PC-9 (cell line): ENCODE results near the gene DAGLB. TPM values are rescaled to one million over a fixed set of nuclear protein-coding genes. Genes with fewer than 3 reads are reported as not detected.
A peak's percentile ranks its signal among the peaks of the same experiment; 100 is the strongest.
"Not testable (repeated sequence)": the region's sequence is repeated elsewhere in the genome, so short reads cannot be mapped to it uniquely, and the experiment has no call there.

Experiments
- BruUV-seq: library from RNA; stranded (reverse); fragments of 400-500 nt; replicated peaks from 2 replicates; lab custom pipeline; 2021; lab: Mats Ljungman, UMichigan
- CTCF ChIA-PET: fragments of 300-600 bp; sonication (Branson Sonifier 250); formaldehyde crosslinking; loops from one replicate; lab custom pipeline; 2022; ENCODE audit warnings: antibody characterized with exemption; lab: Charles Lee
- POLR2A ChIA-PET: fragments of 300-600 bp; sonication (Branson Sonifier 250); formaldehyde crosslinking; loops from one replicate; lab custom pipeline; 2022; ENCODE audit warnings: antibody characterized with exemption; ENCODE audit not compliant: unreplicated experiment; lab: Charles Lee
- DNase-seq, 2 experiments: peaks; one replicate each; pipeline versions ENCODE4 v3.0.0 to v3.0.0-alpha.2; 2015 to 2022; ENCODE audit warnings: mixed read lengths in 1 of 2
- H2AFZ ChIP-seq: fragments of 200-600 bp; sonication (generic); 2 replicates; pipeline ENCODE4 v1.8.1; 2017; ENCODE audit warnings: antibody characterized with exemption
- H3F3A ChIP-seq: fragments of 200-600 bp; sonication (generic); 2 replicates; pipeline ENCODE4 v1.8.1; 2017; ENCODE audit warnings: antibody characterized with exemption, mild to moderate bottlenecking, low read depth; ENCODE audit not compliant: insufficient read depth
- H3K27ac ChIP-seq: fragments of 200-600 bp; sonication (generic); 2 replicates; pipeline ENCODE4 v1.6.1; 2016; ENCODE audit warnings: mixed run types
- H3K27me3 ChIP-seq: fragments of 200-600 bp; sonication (generic); 2 replicates; pipeline ENCODE4 v1.6.1; 2016; ENCODE audit warnings: low read depth, mixed run types; ENCODE audit not compliant: insufficient read depth
- H3K36me3 ChIP-seq: fragments of 200-600 bp; sonication (generic); 2 replicates; pipeline ENCODE4 v1.6.1; 2016; ENCODE audit warnings: low read depth, mixed run types
- H3K4me1 ChIP-seq: fragments of 200-600 bp; sonication (generic); replicated peaks from 2 replicates; pipeline ENCODE4 v1.6.1; 2016; ENCODE audit warnings: mixed run types; ENCODE audit not compliant: insufficient read depth
- H3K4me2 ChIP-seq: fragments of 200-600 bp; sonication (generic); 2 replicates; pipeline ENCODE4 v1.6.1; 2017; ENCODE audit warnings: mixed run types
- H3K4me3 ChIP-seq: fragments of 200-600 bp; sonication (generic); 2 replicates; pipeline ENCODE4 v1.6.1; 2016; ENCODE audit warnings: mixed run types
- H3K79me2 ChIP-seq: fragments of 200-600 bp; sonication (generic); 2 replicates; pipeline ENCODE4 v1.6.1; 2017; ENCODE audit warnings: low read depth, mixed run types
- H3K9me2 ChIP-seq: fragments of 200-600 bp; sonication (generic); 2 replicates; pipeline ENCODE4 v1.8.1; 2017; ENCODE audit warnings: mild to moderate bottlenecking; ENCODE audit not compliant: insufficient read depth
- H3K9me3 ChIP-seq: fragments of 200-600 bp; sonication (generic); 2 replicates; pipeline ENCODE4 v1.8.1; 2016; ENCODE audit warnings: low read depth; ENCODE audit not compliant: insufficient read depth
- H4K20me1 ChIP-seq: fragments of 200-600 bp; sonication (generic); 2 replicates; pipeline ENCODE4 v1.8.1; 2017; ENCODE audit not compliant: insufficient read depth
- EZH2 ChIP-seq: fragments of 200-600 bp; sonication (generic); IDR thresholded peaks from 2 replicates; pipeline ENCODE4 v1.8.0; 2017; ENCODE audit warnings: antibody characterized with exemption, low read depth
- intact Hi-C: fragments of 100-400 bp; cut with micrococcal nuclease; formaldehyde crosslinking; loops from one replicate; pipeline ENCODE4 v1.10.0; 2022; ENCODE audit not compliant: unreplicated experiment
- total RNA-seq: library from RNA; stranded (reverse); gene quantifications from 2 replicates; pipeline ENCODE4 v1.2.3, GENCODE V29; 2021
- TF ChIP-seq, protein P1 (sequence below): fragments of 200-600 bp; sonication (generic); conservative IDR thresholded peaks from 2 replicates; pipeline ENCODE4 v1.6.1; 2017; ENCODE audit warnings: mixed run types, antibody characterized with exemption, mild to moderate bottlenecking, moderate library complexity

DAGLB gene
- total RNA-seq, 1 experiment from 2014 or later: 46.7 TPM

GRCh38 chr7:6401536-6401935 is 46.2 kb downstream of the DAGLB start:
- Histone ChIP-seq H3K79me2 (peaks cover 71% of the 10 kb centered on the region), H3F3A (peaks cover 79% of the 10 kb centered on the region), H3K9me3 (no peaks in the 10 kb centered on the region), H3K27me3 (no peaks in the 10 kb centered on the region), H3K4me2 (no peak overlapping the region), H3K4me3 (no peak overlapping the region), H3K27ac (0 out of 2 replicates have a peak overlapping the region, but pooled peaks have one; percentile 8), H2AFZ (no peak overlapping the region), H3K4me1 (no peaks in the 10 kb centered on the region), H3K36me3 (peaks cover 38% of the 10 kb centered on the region), H4K20me1 (peaks cover 53% of the 10 kb centered on the region), H3K9me2 (no peaks in the 10 kb centered on the region)
- POLR2A ChIA-PET: no interaction called here
- CTCF ChIA-PET: interaction anchor here (0.5 kb wide), 1 partner anchor 404 kb away, joined by 3 read pairs; no protein-coding TSS in a partner anchor
- intact Hi-C loops: no loop called here
- TF ChIP-seq, protein P1, sequence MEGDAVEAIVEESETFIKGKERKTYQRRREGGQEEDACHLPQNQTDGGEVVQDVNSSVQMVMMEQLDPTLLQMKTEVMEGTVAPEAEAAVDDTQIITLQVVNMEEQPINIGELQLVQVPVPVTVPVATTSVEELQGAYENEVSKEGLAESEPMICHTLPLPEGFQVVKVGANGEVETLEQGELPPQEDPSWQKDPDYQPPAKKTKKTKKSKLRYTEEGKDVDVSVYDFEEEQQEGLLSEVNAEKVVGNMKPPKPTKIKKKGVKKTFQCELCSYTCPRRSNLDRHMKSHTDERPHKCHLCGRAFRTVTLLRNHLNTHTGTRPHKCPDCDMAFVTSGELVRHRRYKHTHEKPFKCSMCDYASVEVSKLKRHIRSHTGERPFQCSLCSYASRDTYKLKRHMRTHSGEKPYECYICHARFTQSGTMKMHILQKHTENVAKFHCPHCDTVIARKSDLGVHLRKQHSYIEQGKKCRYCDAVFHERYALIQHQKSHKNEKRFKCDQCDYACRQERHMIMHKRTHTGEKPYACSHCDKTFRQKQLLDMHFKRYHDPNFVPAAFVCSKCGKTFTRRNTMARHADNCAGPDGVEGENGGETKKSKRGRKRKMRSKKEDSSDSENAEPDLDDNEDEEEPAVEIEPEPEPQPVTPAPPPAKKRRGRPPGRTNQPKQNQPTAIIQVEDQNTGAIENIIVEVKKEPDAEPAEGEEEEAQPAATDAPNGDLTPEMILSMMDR: no peak
- TF ChIP-seq EZH2: no peak
- BruUV-seq: no TSS peak
- no peak for DNase-seq

DNA sequence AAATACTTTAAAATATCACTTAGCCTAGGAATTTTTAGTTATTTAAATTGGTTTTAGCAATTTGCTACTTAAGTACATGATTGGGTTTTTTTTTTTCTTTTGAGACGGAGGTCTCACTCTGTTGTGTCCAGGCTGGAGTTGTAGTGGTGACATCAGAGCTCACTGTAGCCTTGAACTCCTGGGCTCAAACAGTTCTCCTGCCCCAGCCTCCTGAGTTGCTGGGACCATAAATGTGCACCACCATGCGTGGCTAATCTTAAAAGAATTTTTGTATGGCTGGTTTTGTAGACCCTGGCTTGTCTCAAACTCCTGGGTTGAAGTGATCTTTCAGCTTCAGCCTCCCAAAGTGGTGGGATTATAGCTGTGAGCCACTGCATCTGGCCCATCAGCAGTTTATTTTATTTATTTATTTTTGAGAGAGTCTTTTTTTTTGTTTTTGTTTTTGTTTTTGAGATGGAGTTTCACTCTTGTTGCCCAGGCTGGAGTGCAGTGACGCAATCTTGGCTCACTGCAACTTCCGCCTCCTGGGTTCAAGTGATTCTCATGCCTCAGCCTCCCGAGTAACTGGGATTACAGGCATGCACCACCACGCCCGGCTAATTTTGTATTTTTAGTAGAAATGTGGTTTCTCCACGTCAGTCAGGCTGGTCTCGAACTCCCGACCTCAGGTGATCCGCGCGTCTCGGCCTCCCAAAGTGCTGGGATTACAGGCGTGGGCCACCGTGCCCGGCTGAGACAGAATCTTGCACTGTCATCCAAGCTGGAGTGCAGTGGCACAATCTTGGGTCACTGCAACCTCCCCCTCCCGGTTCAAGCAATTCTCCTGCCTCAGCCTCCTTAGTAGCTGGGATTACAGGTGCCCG is 47.3 kb downstream of the DAGLB start:
- H3K4me3 ChIP-seq, H3K4me1 ChIP-seq, H3K27me3 ChIP-seq, H3K9me3 ChIP-seq, intact Hi-C loops, H3K4me2 ChIP-seq, H2AFZ ChIP-seq, H3K9me2 ChIP-seq, CTCF ChIA-PET, DNase-seq, BruUV-seq: not testable (repeated sequence)
- Histone ChIP-seq H4K20me1 (peaks cover 64% of the 10 kb centered on the region), H3K79me2 (peaks cover 82% of the 10 kb centered on the region), H3K36me3 (peaks cover 48% of the 10 kb centered on the region), H3K27ac (peak overlapping the region; percentile 14; the same call in 1 of the 2 replicates), H3F3A (peaks cover 71% of the 10 kb centered on the region)
- POLR2A ChIA-PET: interaction anchor here (0.7 kb wide), 1 partner anchor 245 kb away, joined by 4 read pairs; no protein-coding TSS in a partner anchor

- no peak overlapping the region for H3K4me2 ChIP-seq
- H3K9me3 ChIP-seq: no peaks in the 10 kb centered on the region
- H2AFZ ChIP-seq: no peak overlapping the region
- peaks cover 38% of the 10 kb centered on the region for H3K36me3 ChIP-seq
- H3K79me2 ChIP-seq: peaks cover 93% of the 10 kb centered on the region
- no TSS peak for BruUV-seq
- CTCF ChIA-PET: no interaction called here
- peaks cover 63% of the 10 kb centered on the region for H3F3A ChIP-seq
- H4K20me1 ChIP-seq: peaks cover 71% of the 10 kb centered on the region
- no peaks in the 10 kb centered on the region for H3K9me2 ChIP-seq
- no peaks in the 10 kb centered on the region for H3K27me3 ChIP-seq
- H3K4me1 ChIP-seq: peaks cover 20% of the 10 kb centered on the region
- POLR2A ChIA-PET: no interaction called here
- H3K4me3 ChIP-seq: no peak overlapping the region
- intact Hi-C loops: no loop called here
- TF ChIP-seq, protein P1: no peak
- no peak for TF ChIP-seq EZH2
- H3K27ac ChIP-seq: 0 out of 2 replicates have a peak overlapping the region, but pooled peaks have one; percentile 9
- DNase-seq: no peak
Observed at GRCh38 chr7:6399351-6399750, 48.4 kb downstream of the DAGLB start.
